Suprapubic skin (tissue), 3 donors: ENCODE results near the gene URB1.

ENCODE experiments used
- POLR2AphosphoS5 ChIP-seq, 3 donors: sonication (generic); formaldehyde crosslinking; IDR thresholded peaks; one replicate each; pipeline ENCODE4 v1.6.1; 2017; ENCODE audit warnings: antibody characterized with exemption in 3 of 3
- TF ChIP-seq, protein P1 (sequence below), 2 donors: fragments of 200-600 bp in 1 of 2; fragments of 450-650 bp in 1 of 2; sonication (generic) in 1 of 2; IDR thresholded peaks; one replicate each; pipeline ENCODE4 v1.5.1; 2016 to 2019; ENCODE audit warnings: antibody characterized with exemption in 2 of 2, mild to moderate bottlenecking in 1 of 2, moderate library complexity in 1 of 2

DNA sequence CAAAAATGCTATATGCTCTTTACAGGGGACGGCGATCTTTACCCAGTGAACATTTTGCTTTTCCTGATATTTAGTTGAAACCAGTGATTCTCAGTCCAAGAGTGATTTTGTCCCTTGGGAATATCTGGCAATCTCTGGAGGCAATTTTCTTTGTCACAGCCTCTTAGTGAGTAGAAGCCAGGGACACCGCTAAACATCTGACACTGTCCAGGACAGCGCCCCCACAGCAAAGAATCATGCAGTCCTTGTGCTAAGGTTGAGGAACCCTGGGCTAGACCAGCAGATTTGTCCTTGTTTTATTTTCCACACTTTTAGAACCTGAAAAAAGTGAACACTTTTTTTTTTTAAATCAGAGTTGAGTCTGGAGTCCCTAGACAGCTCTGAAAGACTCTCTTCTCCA, 32.8 kb upstream of the URB1 start:
- no peak for TF ChIP-seq POLR2AphosphoS5 (IDR thresholded peaks at IDR 0.05)
- TF ChIP-seq, protein P1, sequence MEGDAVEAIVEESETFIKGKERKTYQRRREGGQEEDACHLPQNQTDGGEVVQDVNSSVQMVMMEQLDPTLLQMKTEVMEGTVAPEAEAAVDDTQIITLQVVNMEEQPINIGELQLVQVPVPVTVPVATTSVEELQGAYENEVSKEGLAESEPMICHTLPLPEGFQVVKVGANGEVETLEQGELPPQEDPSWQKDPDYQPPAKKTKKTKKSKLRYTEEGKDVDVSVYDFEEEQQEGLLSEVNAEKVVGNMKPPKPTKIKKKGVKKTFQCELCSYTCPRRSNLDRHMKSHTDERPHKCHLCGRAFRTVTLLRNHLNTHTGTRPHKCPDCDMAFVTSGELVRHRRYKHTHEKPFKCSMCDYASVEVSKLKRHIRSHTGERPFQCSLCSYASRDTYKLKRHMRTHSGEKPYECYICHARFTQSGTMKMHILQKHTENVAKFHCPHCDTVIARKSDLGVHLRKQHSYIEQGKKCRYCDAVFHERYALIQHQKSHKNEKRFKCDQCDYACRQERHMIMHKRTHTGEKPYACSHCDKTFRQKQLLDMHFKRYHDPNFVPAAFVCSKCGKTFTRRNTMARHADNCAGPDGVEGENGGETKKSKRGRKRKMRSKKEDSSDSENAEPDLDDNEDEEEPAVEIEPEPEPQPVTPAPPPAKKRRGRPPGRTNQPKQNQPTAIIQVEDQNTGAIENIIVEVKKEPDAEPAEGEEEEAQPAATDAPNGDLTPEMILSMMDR (IDR thresholded peaks at IDR 0.05) = no peak
